ENCODE measurements around the gene PITRM1.
"Not testable (repeated sequence)": the region's sequence is repeated elsewhere in the genome, so short reads cannot be mapped to it uniquely, and the experiment has no call there.

Gene PITRM1, protein sequence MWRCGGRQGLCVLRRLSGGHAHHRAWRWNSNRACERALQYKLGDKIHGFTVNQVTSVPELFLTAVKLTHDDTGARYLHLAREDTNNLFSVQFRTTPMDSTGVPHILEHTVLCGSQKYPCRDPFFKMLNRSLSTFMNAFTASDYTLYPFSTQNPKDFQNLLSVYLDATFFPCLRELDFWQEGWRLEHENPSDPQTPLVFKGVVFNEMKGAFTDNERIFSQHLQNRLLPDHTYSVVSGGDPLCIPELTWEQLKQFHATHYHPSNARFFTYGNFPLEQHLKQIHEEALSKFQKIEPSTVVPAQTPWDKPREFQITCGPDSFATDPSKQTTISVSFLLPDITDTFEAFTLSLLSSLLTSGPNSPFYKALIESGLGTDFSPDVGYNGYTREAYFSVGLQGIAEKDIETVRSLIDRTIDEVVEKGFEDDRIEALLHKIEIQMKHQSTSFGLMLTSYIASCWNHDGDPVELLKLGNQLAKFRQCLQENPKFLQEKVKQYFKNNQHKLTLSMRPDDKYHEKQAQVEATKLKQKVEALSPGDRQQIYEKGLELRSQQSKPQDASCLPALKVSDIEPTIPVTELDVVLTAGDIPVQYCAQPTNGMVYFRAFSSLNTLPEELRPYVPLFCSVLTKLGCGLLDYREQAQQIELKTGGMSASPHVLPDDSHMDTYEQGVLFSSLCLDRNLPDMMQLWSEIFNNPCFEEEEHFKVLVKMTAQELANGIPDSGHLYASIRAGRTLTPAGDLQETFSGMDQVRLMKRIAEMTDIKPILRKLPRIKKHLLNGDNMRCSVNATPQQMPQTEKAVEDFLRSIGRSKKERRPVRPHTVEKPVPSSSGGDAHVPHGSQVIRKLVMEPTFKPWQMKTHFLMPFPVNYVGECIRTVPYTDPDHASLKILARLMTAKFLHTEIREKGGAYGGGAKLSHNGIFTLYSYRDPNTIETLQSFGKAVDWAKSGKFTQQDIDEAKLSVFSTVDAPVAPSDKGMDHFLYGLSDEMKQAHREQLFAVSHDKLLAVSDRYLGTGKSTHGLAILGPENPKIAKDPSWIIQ

DNA sequence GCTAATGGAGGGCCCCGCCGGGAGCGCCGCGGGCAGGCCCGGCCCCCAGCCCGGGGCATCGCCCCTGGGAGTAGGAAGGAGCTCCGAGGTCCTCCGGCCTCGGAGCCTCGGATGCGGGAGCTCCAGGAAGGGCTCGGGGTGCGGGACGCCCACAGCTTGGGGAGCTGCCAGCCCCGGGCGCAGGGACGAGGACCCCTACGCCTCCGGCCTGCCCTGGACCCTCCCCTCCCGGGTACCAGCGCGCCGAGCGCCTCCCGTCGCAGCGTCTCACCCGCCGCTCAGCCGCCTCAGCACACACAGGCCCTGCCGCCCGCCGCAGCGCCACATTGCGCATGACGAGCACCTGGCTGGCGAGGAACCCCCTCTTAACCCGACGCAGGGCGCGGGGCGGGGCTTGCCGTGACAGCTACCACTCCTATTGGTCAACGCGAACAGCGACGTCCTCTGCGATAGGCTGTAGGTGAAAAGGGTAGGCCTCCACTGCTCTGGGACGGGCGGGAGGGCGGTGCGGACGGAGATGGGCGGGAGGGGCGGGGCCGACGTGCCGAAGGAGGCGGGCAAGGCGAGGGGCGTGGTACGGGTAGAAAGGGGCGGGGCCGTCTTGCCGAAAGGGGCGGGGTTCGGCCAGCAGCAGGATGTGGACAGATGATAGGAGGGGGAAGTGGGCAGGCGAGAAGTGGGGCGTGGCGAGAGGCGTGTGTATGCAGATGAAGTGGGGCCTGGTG, at the start of gene PITRM1:
PITRM1 (minus strand) TSS at position 337 of the 725 bp plus-strand sequence; CDS start at position 327, 10 bp downstream.
- DNase-seq = peak; percentile 99

- no peak for DNase-seq
Observed at GRCh38 chr10:3222068-3222467, 49.5 kb upstream of the PITRM1 start.

GRCh38 chr10:3221601-3222000, 49.0 kb upstream of the PITRM1 start:
- not testable (repeated sequence) for DNase-seq

- no peak for DNase-seq
Observed at GRCh38 chr10:3220853-3221252, 48.3 kb upstream of the PITRM1 start.

GRCh38 chr10:3219021-3219628, 46.5 kb upstream of the PITRM1 start:
- DNase-seq = not testable (repeated sequence)

DNA sequence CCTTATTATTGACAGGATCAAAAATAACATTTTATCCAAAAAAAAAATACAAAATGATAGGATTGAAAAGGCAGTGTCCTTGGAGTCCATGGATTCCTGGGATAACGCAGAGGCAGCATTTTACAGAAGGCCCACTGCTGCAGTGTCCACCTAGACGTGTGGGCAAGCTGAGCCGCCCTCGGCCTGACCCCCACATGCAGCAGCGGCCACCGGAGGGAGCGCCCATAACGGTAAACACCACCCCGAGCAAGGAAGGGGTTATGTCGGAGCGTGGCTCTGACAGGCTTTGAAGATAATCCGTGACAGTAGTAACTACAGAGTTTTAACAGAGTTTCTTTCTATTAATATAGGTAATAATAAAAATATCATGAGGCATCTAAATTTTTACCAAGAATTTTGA, 45.3 kb upstream of the PITRM1 start:
- no peak for DNase-seq

- DNase-seq = no peak
Observed at GRCh38 chr10:3217301-3217700, 44.7 kb upstream of the PITRM1 start.

DNA sequence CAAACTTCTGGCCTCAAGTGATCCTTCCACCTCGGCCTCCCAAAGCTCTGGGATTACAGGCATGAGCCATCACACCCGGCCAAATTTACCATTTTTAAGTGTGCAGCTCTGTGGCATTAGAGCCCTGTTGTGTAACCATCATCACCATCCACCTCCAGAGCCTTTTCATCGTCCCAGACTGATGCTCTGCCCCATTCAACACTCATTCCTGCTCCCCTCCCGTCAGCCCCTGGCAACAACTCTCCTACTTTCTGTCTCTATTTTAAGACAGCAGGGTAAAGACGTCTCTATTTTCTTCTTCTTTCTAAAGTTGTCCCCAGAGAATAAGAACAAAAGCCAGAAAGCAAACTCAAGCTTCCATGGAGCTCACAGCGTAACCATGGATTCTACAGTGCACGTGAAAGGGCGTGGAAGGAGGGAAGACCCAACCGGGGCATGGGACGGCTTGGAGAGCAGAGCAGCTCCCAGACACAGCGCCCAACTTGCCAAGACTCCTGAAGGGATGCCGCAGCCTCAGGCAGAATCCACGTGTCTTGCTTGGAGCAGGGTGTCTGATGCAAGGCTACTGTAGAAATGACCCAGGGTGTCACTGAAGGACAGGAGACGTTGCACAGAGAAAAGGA, 42.7 kb upstream of the PITRM1 start:
- DNase-seq = no peak

GRCh38 chr10:3213758-3214515, 41.4 kb upstream of the PITRM1 start:
- DNase-seq = no peak

GRCh38 chr10:3213208-3213607, 40.6 kb upstream of the PITRM1 start:
- no peak for DNase-seq

- no peak for DNase-seq
Observed at GRCh38 chr10:3210251-3210877, 37.8 kb upstream of the PITRM1 start.

DNA sequence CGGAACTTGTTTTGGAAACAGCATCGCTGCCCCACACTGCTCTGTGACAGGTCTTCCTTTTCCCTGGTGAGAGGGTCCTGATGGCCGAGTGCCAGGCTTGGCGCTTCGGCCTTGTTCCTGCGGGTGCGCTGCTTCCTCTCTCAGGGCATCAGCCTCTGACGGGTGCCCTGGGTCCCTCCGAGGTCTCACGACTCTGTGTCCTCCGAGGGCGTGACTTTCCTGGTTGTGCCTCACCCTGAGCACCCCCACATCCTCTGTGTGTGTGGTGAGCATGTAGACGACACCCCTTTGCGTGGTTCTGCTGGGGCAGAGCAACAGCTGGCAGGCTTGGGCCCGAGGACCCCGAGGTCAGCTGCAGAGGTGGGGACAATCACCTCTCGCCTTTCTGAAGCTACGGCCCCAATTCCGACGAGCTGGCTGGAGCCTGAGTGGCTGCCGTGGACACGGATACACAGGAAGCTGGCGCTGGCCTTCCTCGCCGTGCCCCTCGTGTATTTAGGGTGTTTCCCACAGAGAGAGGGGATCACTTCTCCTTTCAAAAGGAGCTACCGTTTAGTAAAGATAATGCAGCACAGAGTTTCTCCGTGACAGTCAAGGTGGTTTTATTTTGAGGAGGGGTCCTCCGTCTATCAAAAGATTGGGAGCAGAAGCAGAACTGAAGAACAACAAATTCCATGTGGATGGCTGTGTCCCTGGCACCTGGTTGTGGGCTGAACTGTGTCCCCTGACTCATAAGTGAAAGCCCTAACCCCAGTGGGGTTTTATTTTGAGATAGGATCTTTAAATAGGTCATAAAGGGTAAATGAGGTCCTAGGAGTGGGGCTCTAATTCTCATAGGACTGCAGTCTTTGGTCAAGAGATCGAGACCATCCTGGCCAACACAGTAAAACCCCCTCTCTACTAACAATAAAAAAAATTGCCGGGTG, 36.2 kb upstream of the PITRM1 start:
- no peak for DNase-seq

GRCh38 chr10:3207351-3207750, 34.8 kb upstream of the PITRM1 start:
- no peak for DNase-seq

DNA sequence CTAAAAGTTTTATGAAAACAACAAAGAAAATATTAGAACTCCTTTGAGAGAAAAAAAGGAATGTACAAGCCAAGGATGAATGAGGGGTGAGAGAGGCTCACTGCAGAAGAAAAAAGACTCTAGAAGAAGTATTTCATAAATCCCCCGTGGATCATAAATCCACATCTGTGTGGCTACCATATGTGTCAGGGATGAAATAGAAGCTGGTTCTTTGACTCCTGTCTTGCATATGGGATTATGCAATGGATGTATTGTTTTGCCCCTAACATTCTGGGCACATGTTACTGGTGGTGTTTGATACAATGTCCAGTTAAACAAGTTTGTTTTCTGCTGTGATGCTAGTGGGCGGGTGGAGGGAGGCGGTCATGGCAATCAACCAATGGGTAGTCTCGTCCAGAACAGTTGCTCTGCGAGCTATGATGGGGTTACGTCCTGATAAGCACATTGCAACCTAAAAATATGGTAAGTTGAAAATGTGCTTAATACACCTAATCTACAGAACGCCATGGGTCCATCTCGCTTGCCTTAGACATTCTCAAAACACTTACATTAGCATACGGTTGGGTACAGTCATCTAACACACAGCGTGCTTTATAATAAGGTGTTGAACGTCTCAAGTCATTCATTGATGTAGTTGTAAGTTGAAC, 34.1 kb upstream of the PITRM1 start:
- no peak for DNase-seq

DNA sequence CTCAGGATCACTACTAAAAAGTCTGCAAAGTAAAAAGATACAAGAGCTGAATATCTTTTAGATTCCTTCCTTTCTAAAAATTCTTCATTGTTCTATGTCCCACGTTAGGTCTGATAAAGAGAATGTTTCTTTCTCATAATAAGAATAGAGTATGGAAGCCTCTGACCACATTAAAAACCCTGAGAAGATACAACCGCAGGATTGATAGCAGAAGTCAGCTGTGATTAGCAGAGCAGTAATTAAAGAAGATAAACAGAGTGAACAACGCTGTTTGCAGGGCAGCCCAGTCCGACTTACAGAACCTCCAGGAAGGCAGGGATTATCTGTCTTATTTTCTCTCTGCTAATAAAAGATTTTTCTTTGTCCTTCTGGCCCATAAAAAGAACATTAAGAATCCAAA, 31.4 kb upstream of the PITRM1 start:
- no peak for DNase-seq

DNA sequence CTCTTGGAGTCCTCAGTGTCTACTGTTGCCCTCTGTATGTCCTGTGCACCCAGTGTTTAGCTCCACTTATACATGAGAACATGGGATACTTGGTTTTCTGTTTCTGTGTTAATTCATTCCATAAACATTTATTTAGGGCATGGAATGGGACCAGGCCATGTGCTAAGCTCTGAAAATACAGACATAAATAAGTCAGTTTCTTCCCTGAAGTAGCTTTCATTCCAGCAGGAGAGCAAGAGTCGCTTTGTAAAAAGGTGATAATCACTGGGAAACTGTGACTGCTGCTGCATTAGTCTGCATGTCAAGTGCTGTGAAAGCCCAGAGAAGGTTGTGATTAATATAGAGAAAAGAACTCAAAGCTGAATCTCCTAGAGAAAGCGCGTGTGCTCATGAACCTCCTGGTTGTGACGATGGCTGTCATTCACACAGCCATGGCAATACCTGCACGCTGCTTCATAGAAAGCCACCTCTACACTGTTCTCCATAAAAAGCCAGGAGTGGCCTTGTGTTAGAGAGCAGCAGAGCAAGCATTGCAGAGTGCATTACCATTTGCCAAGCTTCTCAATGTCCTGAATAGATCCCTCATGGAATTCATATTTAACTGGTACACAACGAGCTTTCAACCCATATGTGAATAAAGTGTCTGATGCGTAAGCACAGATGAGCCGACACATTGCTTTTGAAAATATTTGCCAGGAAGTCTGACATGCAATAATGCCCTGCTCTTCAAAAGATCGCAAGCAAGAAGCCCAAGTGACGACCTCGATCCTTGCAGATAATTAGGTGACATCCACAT, 30.6 kb upstream of the PITRM1 start:
- DNase-seq = no peak

GRCh38 chr10:3201796-3202195, 29.2 kb upstream of the PITRM1 start:
- DNase-seq = no peak

DNA sequence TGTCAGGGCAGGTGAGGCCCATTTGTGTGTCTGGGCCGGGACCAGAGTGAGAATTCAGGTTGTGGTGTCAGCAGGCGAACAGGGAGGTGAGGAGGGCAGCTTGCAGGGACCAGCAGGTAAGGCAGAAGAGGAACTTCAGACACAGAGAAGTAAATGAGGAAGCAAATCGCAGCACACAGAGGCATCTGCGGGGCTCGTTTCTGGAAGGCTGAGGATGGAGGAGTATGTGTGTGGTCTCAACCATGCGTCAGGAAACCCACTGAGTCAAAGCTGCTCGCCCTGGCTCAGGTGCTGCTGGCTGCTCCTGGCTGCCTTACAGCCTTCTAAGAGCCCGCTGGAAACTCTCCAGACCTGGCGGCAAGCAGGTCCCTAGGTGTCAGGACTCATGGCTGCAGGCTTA, 26.9 kb upstream of the PITRM1 start:
- DNase-seq = no peak

Measured in NCI-H1092 treated with DMSO at 0.1 percent for 48 hours (cell line).